HG03066 (cell line): ENCODE results near the gene SLC6A16.
"Not testable (repeated sequence)": the region's sequence is repeated elsewhere in the genome, so short reads cannot be mapped to it uniquely, and the experiment has no call there.

Experiments used
- ATAC-seq: cut with Tn5 transposase; IDR thresholded peaks from one replicate; pipeline ENCODE4 v1.9.1; 2021; ENCODE audit warnings: low read depth; ENCODE audit not compliant: unreplicated experiment

The SLC6A16 gene

GRCh38 chr19:49324801-49325576 is at the start of gene SLC6A16:
Gene SLC6A16, minus strand, starts transcription at chr19:49325191. Its CDS starts 13,844 bp downstream, at chr19:49311347.
- ATAC-seq: no peak

- not testable (repeated sequence) for ATAC-seq
Observed at GRCh38 chr19:49373174-49373573, 48.2 kb upstream of the SLC6A16 start.

DNA sequence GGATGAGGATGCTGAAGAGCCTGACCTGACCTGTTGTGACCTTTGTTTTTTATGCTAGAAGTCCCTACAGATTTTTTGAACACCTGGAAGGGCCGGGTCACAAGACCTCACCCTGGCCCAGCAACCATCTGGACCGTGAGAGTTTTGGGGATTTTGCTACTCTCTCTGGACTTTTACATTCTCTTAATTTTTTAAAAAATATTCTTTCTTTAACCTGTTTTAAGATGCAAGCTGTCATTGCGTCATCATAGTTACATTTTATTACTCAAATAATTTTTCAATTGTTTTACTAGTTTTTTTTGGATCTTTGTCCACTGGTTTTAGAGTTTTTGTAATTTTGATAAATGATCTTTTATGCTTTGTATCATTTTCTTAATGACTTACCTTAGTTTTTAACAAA is 46.2 kb upstream of the SLC6A16 start:
- ATAC-seq: no peak

DNA sequence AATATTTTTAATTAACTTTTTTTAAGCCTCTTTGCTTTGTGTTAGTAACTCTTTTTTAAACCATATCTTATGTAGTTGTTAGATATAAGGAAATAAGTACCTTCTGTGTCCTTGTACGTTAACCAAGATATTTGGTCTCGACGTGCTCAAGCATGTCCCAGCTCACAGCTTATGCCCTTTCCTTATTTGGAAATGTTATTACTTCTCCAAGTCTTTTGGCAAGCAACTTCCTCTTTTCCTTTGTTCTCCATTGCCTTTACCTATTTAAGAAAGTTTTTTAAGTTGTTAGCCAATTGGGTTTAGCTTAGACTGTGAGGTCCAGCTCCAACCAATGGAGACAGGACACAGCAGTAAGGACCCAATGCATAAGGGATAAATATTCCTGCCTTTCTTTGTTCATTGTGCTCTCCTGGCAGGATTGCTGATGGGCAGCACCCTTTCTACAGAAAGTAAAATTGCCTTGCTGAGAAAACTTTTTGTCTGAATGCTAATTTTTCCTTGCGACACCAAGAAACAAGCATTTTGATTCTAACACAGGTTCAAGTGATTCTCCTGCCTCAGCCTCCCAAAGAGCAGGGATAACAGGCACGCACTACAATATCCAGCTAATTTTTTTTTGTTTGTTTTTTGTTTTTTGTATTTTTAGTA is 43.8 kb upstream of the SLC6A16 start:
- no peak for ATAC-seq

- no peak for ATAC-seq
Observed at GRCh38 chr19:49366110-49366509, 41.1 kb upstream of the SLC6A16 start.

- no peak for ATAC-seq
Observed at GRCh38 chr19:49364083-49364737, 39.2 kb upstream of the SLC6A16 start.

GRCh38 chr19:49363268-49364082 is 38.5 kb upstream of the SLC6A16 start, which contains the start of gene DKKL1:
Gene DKKL1, plus strand, starts transcription at chr19:49363877. Its CDS starts 122 bp downstream, at chr19:49363999.
- ATAC-seq: no peak

DNA sequence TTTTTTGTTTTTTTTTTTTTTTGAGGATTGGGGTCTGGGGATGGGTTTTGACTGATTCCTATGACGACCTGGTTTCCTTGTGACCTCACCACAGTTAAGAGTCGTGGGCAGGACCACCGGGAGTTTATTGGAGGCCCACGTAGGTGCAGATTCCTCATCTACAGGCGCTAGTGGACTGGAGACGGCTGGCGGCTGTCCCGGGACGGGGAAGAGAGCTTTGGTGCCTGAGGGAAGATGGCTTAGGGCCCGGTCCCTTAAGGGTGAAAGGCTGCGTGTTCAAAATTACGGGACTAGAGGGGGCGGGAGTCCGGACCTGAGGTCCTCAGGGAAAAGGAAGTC is 37.9 kb upstream of the SLC6A16 start:
- no peak for ATAC-seq

- no peak for ATAC-seq
Observed at GRCh38 chr19:49362048-49362928, 37.3 kb upstream of the SLC6A16 start, which contains the start of gene TEAD2. Gene TEAD2, minus strand, starts transcription at chr19:49362416. Its CDS starts 2,341 bp downstream, at chr19:49360075.

GRCh38 chr19:49361438-49362047 is 36.6 kb upstream of the SLC6A16 start:
- ATAC-seq: no peak

DNA sequence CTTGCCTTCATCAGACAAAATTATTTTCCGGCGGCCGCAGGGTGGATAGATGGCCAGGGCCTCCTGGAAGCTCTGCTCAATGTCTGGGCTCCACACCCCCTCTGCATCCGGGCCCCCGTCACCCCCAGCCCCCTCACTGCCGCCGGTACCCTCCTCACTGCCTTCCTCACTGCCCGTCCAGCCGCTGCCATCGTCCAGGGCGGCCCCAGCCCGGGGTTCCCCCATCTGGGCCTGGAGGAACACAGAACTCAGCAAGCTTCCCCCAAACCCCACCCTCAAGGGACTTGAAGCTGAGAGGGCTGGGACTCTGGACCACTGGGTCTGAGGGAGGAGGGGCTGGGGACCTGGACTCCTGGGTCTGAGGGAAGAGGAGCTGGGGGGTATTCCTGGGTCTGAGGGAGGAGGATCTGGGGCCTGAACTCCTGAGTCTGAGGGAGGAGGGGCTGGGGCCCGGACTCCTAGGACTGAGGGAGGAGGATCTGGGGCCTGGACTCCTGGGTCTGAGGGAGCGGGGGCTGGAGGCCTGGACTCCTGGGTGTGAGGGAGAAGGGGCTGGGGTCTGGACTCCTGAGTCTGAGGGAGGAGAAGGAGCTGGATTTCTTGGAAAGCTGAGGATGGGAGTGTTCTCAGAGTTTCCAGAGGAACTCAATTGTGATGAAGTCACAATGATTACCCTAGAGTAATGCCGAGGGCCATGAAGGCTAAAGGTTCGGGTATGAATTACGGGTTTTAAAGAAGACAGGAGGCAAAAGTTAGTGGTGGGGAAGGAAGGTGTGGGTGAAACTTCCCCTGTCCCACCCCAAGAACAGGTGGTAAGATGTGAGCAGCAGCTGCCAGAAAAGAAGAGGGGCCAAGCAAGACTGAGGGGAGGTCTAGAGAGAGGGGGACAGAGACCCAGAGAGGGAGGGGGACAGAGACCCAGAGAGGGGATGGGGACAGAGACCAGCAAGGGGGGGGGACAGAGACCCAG is 35.1 kb upstream of the SLC6A16 start:
- ATAC-seq: no peak

DNA sequence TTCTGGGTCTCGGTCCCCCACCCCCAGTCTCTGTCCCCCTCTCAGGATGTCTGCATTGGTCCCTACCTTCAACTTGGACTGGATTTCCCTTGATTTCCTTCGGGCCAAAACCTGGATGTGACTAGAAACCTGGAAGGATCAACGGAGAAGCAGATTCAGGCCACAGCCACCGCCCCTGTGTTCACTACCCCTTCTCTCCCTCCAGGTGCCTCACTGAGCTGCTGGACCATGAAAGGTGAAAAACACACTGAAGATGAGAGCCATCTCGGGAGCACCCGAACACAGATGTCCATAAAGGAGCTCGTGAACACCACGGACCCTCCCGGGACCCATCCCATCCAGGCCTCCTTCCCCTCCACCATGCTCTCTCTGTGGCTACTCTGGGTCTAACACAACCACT is 32.2 kb upstream of the SLC6A16 start:
- ATAC-seq: no peak

- no peak for ATAC-seq
Observed at GRCh38 chr19:49356382-49356781, 31.4 kb upstream of the SLC6A16 start.

GRCh38 chr19:49355909-49356353 is 30.9 kb upstream of the SLC6A16 start:
- no peak for ATAC-seq

DNA sequence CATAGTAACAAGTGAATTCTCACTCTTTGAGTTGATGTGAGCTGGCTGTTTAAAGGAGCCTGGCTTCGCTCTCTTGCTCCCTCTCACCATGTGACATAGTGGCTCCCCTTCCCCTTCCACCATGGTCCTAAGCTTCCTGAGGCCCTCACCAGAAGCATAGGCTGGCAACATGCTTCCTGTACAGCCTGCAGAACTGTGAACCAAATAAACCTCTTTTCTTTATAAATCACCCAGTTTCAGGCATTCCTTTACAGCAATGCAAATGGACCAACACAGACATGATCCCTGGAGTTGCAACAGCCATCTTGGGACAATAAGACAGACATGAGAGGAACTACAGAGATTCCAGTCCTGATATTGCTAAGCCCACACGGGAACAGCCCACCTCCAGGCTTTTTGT is 24.6 kb upstream of the SLC6A16 start:
- no peak for ATAC-seq

GRCh38 chr19:49348305-49349189 is 23.6 kb upstream of the SLC6A16 start:
- no peak for ATAC-seq

DNA sequence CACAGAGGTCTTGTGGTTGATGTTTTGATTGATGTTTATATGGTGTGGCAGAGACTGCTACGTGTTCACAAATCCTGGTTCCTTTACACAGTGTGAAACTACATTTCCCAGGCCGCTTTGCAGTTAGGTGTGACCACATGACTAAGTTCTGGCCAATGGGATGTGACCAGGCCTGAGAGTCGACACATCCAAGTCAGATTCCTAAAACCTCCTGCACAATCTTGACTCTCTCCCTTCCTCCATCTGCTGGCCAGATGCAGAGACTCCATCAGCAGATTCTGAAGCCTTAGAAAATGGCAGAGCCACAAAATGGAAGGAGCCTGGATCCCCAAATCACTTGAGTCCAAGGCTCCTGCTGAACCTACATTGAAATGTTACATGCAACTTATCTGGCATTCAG is 22.8 kb upstream of the SLC6A16 start:
- ATAC-seq: no peak
